NK-92 (cell line): ENCODE measurements around the gene RFTN1.

ENCODE experiments used
- DNase-seq: peaks from one replicate; lab custom pipeline; 2025; ENCODE audit not compliant: unreplicated experiment; lab: John Stamatoyannopoulos, UW

Gene RFTN1

DNA sequence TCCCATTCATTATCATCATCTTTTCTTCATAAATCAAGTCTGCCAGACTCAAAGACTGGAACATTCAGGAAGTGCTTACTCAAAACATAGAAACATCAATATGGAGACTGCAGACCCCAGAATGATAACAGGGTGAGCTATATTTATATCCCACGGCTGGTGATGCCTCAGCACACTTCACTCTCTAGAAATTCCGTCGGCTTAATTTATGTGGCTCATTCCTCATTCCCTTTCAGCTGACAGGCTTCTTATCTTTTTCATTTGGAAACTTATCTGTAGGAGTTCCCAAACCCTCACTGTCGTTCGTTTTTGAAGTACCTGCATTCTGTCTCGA, 45.5 kb downstream of the RFTN1 start:
- DNase-seq, result no peak

DNA sequence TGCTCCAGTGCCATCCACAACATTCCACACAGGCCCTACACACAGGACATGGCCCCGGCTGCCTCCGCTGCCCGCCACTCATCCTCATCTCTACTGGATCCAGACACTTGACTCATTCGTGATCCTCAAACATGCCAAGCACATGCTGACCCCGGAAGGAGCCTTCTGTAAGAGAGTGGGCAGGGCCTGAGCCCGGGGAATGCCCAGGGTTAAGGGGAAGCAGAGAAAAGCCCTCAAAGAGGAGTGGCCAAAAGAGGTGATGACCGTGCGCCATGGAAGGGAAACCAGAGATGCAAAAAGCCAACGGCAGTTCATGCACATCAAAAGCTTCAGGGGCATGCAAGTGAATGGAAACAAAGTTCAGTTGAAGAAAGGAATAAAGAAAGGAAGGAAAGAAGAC, 46.1 kb downstream of the RFTN1 start:
- no peak for DNase-seq

GRCh38 chr3:16466822-16467221, 46.7 kb downstream of the RFTN1 start:
- no peak for DNase-seq

- DNase-seq, result no peak
These were observed 48.9 kb downstream of the RFTN1 start for GRCh38 chr3:16464511-16465148.

GRCh38 chr3:16463914-16464313, 49.6 kb downstream of the RFTN1 start:
- DNase-seq, result no peak

- DNase-seq, result no peak
These were observed 50.4 kb downstream of the RFTN1 start for GRCh38 chr3:16463119-16463518.

- DNase-seq, result no peak
These were observed 50.8 kb downstream of the RFTN1 start for GRCh38 chr3:16462679-16463078.

GRCh38 chr3:16461463-16462245, 51.8 kb downstream of the RFTN1 start:
- no peak for DNase-seq

DNA sequence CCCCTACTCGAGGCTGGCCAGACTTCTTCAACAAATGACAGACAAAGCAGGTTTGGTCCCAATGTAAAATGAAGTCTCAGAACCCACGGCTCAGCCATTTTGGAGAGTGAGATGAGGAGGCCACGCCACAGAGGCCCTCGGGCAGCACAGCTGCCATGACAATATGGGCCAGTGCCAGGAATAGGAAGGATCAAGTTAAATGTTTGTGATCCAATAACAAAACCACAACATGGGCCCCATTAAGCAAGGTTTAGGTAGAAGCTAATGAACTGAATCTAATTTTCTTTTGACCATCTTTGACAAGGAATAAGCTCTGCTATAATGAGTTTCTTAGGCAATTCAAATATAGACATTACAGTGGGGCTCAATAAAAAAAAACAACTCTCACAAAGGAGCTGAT, 52.6 kb downstream of the RFTN1 start:
- DNase-seq, result no peak

- no peak for DNase-seq
These were observed 53.2 kb downstream of the RFTN1 start for GRCh38 chr3:16460273-16460672.

DNA sequence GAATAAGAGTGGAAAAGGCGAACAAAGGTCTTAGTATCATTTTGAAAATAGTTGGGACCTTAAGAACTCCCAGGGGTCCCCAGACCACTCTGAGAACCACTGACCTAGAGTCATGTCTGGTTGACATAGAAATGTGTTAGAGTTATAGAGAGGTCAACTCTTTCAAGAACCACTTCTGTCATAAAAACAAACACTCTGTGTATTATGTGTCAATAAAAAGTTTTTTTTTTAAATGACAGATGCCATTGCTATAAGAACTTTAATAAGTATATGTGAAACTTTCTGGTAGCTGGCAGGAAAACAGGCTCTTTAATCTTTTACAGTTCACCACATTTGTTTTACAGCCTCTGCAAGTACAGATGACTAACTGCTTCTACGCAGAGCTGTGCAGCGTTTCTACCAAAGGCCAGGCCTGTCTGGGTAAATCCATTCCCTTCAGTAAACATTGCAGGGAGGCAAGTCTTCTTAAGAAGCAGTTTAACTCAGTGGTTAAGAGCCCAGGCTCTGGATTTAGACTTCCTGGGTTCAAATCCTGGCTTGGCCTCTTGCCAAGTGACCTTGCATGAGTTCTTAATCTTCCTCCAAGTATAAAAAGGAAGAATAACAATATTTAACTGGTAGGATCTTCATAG, 56.6 kb downstream of the RFTN1 start:
- no peak for DNase-seq

DNA sequence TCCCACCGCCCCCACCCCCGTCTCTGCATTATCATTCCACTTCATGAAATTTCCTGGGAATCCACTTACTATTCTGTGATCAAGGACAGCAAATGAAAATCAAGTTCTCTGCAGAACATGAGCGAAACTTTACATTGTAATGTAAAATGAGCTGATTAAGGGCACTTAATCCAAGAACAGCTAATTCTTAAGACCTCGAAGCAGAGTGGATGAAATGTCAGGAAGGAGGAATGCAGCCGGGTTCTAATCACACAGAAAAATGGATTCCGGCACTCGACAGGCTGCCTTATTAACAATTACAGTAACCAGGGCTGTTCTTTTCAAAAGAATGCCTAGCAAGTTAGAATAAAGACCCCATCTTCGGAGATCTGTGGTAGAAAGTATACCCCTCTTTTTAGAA, 57.5 kb downstream of the RFTN1 start:
- DNase-seq, result no peak

GRCh38 chr3:16455001-16455400, 58.5 kb downstream of the RFTN1 start:
- DNase-seq, result no peak

GRCh38 chr3:16452261-16452660, 61.2 kb downstream of the RFTN1 start:
- no peak for DNase-seq

DNA sequence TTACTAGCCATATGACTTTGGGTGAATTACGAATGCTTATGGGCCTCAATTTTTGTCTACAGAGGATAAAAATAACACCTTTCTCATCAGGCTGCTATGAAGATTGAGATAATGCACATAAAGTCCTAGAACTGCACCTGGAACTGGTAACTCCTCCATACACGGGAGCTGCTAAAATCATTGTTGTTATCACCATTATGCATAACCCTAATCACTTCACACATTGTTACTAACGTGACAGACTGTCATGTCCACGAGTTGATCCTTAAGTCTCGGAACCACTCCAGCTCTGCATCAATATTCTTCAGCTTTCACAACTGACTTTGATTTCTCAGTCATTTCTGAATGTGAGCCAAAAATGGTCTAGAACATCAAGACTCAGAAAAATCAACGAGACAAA, 64.1 kb downstream of the RFTN1 start:
- DNase-seq, result no peak

GRCh38 chr3:16448639-16449070, 64.8 kb downstream of the RFTN1 start:
- no peak for DNase-seq

GRCh38 chr3:16447135-16447534, 66.4 kb downstream of the RFTN1 start:
- DNase-seq, result no peak

GRCh38 chr3:16444344-16444743, 69.2 kb downstream of the RFTN1 start:
- no peak for DNase-seq

- DNase-seq, result no peak
These were observed 70.8 kb downstream of the RFTN1 start for GRCh38 chr3:16442730-16443129.

GRCh38 chr3:16441371-16441875, 72.1 kb downstream of the RFTN1 start:
- no peak for DNase-seq

GRCh38 chr3:16439848-16440708, 73.4 kb downstream of the RFTN1 start:
- DNase-seq, result no peak
